NCI-H345 (cell line): ENCODE data around the gene ABCC5.
"Not testable (repeated sequence)": the region's sequence is repeated elsewhere in the genome, so short reads cannot be mapped to it uniquely, and the experiment has no call there.

Source experiments
- DNase-seq: peaks from one replicate; lab custom pipeline; 2025; lab: John Stamatoyannopoulos, UW

The ABCC5 gene

DNA sequence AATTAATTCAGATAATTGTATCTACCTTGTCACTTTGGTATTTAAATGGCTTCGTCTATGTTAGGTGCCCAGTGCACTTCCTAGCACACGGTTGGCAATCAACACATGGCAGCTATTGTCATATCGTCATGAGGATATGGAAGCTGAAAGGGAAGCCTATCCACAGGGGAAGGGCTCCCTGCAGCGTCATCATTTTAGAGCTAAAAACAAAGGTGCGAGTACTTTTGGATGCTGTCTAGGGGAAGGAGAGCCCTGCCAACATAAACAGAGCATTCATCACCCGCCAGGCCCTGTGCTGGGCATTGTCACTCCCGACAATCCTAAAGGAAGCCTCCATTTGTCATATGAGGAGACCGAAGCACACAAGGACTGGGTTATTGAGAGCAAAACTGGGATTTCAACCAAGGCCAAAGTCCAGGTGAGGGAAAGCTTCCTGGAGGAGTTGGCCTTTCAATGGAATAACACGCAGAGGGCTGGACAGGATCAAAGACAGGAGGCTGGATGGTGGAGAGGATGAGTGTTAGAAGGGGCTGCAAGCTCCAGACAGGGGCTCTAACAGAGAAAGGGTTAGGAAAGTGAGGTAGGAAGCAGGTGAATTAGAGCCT, 125.0 kb downstream of the ABCC5 start:
- DNase-seq: peak; percentile 93

DNA sequence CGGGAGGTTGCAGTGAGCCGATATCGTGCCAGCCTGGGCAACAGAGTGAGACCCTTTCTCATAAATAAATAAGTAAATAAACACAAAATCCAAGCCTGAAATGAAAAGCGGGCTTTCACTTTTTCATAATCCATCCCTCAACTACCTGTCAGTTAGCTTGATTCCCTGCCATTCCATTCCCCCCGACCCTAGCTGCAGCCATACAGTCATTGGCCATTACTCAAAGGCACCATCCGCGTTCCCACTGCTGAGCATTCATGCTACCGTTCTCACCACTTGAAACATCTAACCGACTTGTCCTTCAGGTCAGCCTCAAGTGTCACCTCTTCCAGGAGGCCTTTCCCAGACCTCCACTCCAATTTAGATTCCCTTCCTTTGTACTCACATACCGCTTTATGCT, 131.9 kb downstream of the ABCC5 start:
- DNase-seq: no peak

DNA sequence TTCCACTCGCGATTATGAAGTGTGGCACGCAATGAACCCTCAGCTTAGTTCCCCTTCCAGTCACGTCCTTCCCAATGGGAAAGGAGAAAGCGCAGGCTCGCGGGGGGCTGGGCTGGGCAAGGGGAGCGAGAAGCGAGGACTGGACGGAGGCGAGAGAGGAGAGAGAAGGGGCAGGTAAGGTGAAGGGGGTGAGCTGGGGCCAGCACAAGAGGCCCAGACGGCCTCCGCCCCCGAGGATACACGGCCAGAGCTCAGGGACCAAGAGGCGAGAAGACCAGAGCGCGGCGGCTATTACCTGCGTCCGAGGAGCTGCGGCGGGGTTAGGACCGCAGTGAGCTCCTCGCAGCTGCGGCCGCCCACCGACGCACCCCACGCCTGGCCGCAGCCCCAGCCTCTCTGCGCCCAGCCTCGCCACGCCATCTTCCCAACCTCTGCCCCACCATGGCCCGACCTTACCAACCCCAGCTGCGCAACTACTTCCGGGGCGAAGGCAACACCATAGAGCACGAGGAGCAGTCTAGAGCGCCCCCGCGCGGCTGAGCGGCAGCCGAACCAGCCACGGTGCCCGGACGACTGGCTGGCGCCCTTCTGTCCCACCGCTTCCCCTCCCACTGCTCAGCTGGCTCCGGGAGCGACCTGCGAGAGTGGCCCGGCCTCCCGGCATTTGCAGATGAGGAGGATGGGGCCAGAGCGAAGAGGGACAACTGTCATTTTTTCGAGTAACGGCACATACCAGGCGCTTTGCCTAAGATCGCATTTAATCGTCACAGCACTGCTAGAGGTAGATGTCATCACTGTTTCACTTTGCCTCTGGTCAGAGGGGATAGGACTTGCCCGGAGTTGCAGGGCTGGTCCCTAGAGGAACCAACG, 133.0 kb downstream of the ABCC5 start, which contains the start of gene PARL:
Gene PARL (minus strand): TSS at position 454 of the 870 bp plus-strand sequence. CDS start 34 bp downstream, at position 420.
- DNase-seq: peak; percentile 98

DNA sequence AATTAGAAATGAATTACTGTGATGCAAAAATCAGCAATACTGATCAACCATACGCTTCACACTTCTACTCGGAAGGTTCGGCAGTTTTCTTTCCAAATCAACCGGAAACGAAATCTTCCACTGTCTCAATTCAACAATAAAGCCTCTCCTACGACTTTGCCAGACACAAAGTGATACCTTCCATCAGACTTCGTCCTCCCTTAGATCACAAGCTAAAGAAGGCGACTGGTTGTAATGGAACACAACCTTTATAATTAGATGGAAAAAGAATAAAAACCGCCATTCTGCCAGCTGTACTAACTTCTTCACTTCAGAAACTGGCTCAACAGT, 133.6 kb downstream of the ABCC5 start:
- no peak for DNase-seq

DNA sequence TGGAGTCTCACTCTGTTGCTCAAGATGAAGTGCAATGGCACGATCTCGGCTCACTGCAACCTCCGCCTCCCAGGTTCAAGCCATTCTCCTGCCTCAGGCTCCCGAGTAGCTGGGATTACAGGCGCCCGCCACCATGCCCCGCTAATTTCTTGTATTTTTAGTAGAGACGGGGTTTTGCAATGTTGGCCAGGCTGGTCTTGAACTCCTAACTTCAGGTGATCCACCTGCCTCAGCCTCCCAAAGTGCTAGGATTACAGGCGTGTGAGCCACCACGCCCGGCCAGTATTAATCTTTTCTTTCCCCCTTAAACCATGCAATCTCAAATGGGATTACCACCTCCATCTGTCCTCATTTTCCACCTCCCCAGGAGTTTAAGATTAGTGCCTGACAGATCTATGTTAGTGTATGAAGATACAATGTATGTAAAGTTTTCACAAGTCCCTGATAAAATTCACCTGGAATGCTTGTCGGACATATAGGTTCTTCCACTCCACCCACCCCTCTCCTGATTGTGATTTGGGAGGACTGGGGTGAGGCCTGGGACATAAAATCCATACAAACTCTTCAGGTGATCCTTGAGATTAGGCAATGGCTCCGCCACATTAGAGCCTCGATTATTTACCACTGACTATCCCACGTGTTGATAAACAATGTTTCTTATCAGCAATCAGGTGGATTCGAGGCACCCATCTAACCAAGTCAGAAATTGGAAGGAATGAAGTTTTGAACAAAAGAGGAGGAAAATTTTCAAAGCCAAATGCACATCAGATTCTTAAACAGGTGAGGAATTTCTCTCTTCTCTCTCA, 134.2 kb downstream of the ABCC5 start:
- no peak for DNase-seq

DNA sequence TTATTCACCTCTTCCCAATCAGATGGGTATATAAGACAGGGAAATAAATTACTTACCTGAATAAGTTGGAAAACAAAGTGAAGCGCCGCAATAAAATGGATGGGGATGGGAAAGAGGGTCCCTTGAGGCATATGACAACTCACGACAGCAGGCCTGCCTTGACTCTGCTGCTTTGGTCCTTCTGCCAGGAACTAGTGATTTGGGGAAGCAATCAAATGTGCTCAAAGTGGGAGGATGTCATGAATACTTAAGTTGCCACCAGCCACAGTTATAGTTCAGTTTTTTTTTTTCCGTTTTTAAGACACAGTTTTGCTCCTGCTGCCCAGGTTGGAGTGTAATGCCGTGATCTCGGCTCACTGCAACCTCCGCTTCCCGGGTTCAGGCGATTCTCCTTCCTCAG, 137.6 kb downstream of the ABCC5 start:
- no peak for DNase-seq

DNA sequence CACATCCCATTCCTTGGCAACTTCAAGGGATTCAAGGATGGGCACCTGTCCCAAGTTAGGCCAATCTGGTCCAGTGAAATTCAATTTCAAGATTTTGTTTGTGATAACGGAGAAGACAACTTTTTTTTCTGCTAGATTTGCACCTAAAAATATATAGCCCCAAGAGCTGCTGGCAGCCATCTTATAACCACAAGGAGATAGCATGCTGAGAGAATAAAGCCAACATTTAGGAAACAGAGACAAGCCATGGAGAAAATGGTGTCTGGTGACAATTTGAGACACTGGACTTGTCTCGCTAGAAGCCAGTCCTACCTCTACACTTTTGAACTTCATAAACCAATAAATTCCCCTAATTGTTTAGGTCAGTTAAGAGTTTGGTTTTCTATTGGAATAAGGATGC, 138.4 kb downstream of the ABCC5 start:
- DNase-seq: no peak

DNA sequence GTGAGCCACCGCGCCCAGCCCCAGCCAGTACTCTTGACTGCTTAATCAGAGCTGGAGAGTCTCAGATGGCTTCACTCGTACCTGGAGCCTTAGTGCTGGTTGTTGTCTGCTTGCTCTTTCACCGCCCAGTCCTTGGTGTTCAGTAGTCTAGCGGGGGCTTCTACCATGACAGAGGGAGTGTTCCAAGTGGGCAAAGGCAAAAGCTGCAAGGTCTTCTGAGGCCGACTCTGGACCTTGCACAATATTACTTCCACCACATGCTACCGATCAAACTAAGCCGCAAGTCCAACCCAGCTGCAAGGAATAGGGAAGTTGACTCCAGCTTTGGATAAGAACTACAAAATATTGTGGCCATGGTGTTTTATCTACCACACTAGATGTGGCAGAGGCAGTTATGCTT, 139.6 kb downstream of the ABCC5 start:
- DNase-seq: no peak

DNA sequence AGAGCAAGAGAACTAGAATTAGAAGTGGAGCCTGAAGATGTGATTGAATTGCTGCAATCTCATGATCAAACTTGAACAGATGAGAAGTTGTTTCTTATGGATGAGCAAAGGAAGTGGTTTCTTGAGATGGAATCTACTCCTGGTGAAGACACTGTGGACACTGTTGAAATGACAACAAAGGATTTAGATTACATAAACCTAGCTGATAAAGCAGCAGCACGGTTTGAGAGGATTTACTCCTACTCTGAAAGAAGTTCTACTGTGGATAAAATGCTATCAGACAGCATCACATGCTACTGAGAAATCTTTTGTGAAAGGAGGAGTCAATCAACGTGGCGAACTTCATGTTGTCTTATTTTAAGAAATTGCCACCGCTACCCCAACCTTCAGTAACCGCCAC, 140.5 kb downstream of the ABCC5 start:
- not testable (repeated sequence) for DNase-seq

DNA sequence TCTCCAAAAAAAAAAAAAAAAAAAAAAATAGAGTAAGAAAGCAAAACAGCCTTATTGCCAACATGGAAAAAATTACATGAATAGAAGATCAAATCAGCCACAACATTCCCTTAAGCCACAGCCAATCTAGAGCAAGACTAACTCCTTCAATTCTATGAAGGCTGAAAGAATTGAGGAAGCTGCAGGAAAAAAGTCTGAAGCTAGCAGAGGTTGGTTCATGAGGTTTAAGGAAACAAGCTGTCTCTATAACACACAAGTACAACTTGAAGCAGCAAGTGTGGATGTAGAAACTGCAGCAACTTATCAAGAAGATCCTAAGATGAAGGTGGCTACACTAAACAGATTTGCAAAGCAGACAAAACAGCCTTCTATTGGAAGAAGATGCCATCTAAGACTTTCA, 142.3 kb downstream of the ABCC5 start:
- no peak for DNase-seq

DNA sequence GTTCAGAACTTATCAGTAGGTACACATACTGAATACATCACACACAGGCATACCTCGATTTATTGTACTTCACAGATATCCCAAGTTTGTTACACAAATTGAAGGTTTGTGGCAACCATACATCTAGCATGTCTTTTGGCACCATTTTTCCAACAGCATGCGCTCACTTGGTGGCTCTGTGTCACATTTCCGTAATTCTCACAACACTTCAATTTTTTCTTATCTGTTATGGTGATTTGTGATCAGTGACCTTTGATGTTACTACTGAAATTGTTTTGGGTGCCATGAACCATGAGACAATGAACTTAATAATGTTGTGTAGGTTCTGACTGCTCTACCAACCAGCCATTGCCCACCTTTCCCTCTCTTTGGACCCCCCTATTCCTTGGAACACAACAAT, 143.8 kb downstream of the ABCC5 start:
- no peak for DNase-seq

DNA sequence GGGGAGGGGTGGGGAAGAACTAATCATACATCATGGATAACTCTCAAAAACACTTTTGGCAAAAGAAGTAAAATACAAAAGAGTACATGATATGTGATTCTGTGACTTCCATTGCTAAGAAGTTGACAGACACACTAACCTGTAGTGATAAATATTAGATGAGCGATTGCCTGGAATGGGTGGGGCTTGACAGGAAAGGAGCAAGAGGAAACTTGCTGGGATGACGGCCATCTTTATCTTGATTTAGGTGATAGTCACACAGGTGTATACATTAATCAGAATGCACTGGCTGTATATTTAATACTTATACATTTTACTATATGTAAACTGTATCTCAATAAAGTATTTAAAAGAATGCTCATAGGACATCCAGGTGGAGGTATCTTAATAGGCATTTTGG, 146.1 kb downstream of the ABCC5 start:
- DNase-seq: no peak

DNA sequence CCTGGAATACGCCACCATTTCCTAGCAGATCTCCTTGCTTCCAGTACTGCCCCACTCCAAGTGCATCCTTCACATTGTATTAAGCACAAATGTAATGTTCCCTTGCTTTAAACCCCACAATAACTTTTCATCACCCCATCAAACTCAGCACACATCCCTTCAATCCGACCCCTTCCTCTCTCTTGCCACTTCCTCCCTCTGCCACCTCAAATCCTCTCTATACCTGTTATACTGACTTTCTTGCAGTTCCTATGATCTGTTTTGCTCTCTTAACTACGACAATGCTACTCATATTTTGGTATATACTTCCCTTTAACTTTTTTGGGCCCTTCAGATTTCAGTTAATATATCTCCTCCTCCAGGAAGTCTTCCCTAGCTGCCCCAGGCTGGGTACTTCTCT, 147.1 kb downstream of the ABCC5 start:
- no peak for DNase-seq
